Endodermal cell (in vitro differentiated cells): ENCODE data around the gene SLC5A3. TPM values are rescaled to one million over a fixed set of nuclear protein-coding genes. Genes with fewer than 3 reads are reported as not detected.
A peak's percentile ranks its signal among the peaks of the same experiment; 100 is the strongest.

ENCODE experiments used
- DNase-seq: peaks from one replicate; pipeline ENCODE4 v3.0.0-alpha.2; 2017
- H3K27ac ChIP-seq: 2 replicates; pipeline ENCODE4 v1.5.1; 2013; ENCODE audit warnings: mild to moderate bottlenecking, low read depth, low read length, moderate library complexity
- H3K27me3 ChIP-seq: 2 replicates; pipeline ENCODE4 v1.6.1; 2013; ENCODE audit warnings: mild to moderate bottlenecking, low read length, moderate library complexity; ENCODE audit not compliant: insufficient read depth, control insufficient read depth, poor library complexity, severe bottlenecking
- H3K36me3 ChIP-seq: 2 replicates; pipeline ENCODE4 v1.7.0; 2013; ENCODE audit warnings: mild to moderate bottlenecking, low read length, moderate library complexity; ENCODE audit not compliant: control insufficient read depth, insufficient read depth
- H3K4me1 ChIP-seq: one replicate; pipeline ENCODE4 v1.7.0; 2013; ENCODE audit warnings: low read length; ENCODE audit not compliant: control insufficient read depth, insufficient read depth
- H3K4me3 ChIP-seq: 2 replicates; pipeline ENCODE4 v1.5.1; 2013; ENCODE audit warnings: mild to moderate bottlenecking, low read length, moderate library complexity
- H3K9ac ChIP-seq: 2 replicates; pipeline ENCODE4 v1.6.1; 2013; ENCODE audit warnings: mild to moderate bottlenecking, low read length, moderate library complexity; ENCODE audit not compliant: poor library complexity, severe bottlenecking; ENCODE audit errors: extremely low read depth
- H3K9me3 ChIP-seq: 2 replicates; pipeline ENCODE4 v1.6.1; 2013; ENCODE audit warnings: mild to moderate bottlenecking, low read length, moderate library complexity; ENCODE audit not compliant: control insufficient read depth
- H3K27ac Mint-ChIP-seq: 2 replicates; pipeline ENCODE4 v1.8.0; 2020; ENCODE audit warnings: mixed read lengths
- H3K27me3 Mint-ChIP-seq: 2 replicates; pipeline ENCODE4 v1.8.0; 2021; ENCODE audit warnings: mild to moderate bottlenecking, mixed read lengths; ENCODE audit not compliant: insufficient read depth
- H3K36me3 Mint-ChIP-seq: 2 replicates; pipeline ENCODE4 v1.8.0; 2020; ENCODE audit warnings: low read depth, mixed read lengths
- H3K4me1 Mint-ChIP-seq: 2 replicates; pipeline ENCODE4 v1.8.0; 2020; ENCODE audit warnings: mixed read lengths
- H3K4me3 Mint-ChIP-seq: 2 replicates; pipeline ENCODE4 v1.8.0; 2020; ENCODE audit warnings: mild to moderate bottlenecking, moderate library complexity, mixed read lengths
- H3K9me3 Mint-ChIP-seq: 2 replicates; pipeline ENCODE4 v1.8.0; 2020; ENCODE audit warnings: mild to moderate bottlenecking, mixed read lengths
- CTCF ChIP-seq: fragments of 200-600 bp; sonication (generic); conservative IDR thresholded peaks from 2 replicates; pipeline ENCODE4 v1.5.0; 2021; ENCODE audit warnings: antibody characterized with exemption, mild to moderate bottlenecking
- WGBS, 2 experiments: methylation state at CpG; one replicate each; pipeline versions ENCODE4 v1.1.5 to v1.1.7; 2013; ENCODE audit warnings: missing lambda C conversion rate in 2 of 2, mixed read lengths in 1 of 2; ENCODE audit not compliant: insufficient coverage in 1 of 2, insufficient read length in 1 of 2; 5-methylcytosine and 5-hydroxymethylcytosine counted together
- total RNA-seq, 2 donors: library from RNA; stranded (reverse); fragmentation: NEBNext Ultra II Directional in 1 of 2; extraction: Animal tissue kit (Norgen Biotek cat#: 25700) in 1 of 2; gene quantifications; 2 replicates in 1 of 2; 3 replicates in 1 of 2; pipeline ENCODE4 v1.2.1, GENCODE V29; 2021

Gene SLC5A3
- total RNA-seq, 2 donors from 2014 or later: 41.9 to 57.2 TPM

- Mint-ChIP-seq H3K4me1 (peaks cover 5% of the 10 kb centered on the region), H3K4me3 (no peak overlapping the region), H3K27me3 (peaks cover 2% of the 10 kb centered on the region), H3K27ac (no peak overlapping the region), H3K36me3 (no peaks in the 10 kb centered on the region), H3K9me3 (no peaks in the 10 kb centered on the region)
- H3K9ac ChIP-seq: no peak overlapping the region
- no peak overlapping the region for H3K4me3 ChIP-seq
- H3K27me3 ChIP-seq: no peaks in the 10 kb centered on the region
- H3K36me3 ChIP-seq: no peaks in the 10 kb centered on the region
- no peak for DNase-seq
- TF ChIP-seq CTCF: no peak
- WGBS, 2 experiments: 79 to 87% methylated on average over 2 to 8 of the region's 9 CpGs
- H3K27ac ChIP-seq: no peak overlapping the region
- peaks cover 6% of the 10 kb centered on the region for H3K4me1 ChIP-seq
- H3K9me3 ChIP-seq: no peaks in the 10 kb centered on the region
Measured at GRCh38 chr21:34027721-34028461, 45.5 kb upstream of the SLC5A3 start.

GRCh38 chr21:34029743-34030528, 43.4 kb upstream of the SLC5A3 start:
- H3K4me1 Mint-ChIP-seq: peaks cover 9% of the 10 kb centered on the region
- Histone ChIP-seq H3K4me1 (no peaks in the 10 kb centered on the region), H3K27ac (no peak overlapping the region), H3K4me3 (no peak overlapping the region), H3K9me3 (no peaks in the 10 kb centered on the region), H3K9ac (no peak overlapping the region), H3K36me3 (no peaks in the 10 kb centered on the region), H3K27me3 (no peaks in the 10 kb centered on the region)
- TF ChIP-seq CTCF: no peak
- DNase-seq: peak; percentile 87
- H3K36me3 Mint-ChIP-seq: no peaks in the 10 kb centered on the region
- WGBS, 2 experiments: 64 to 70% methylated on average over 8 to 13 of the region's 13 CpGs
- no peaks in the 10 kb centered on the region for H3K9me3 Mint-ChIP-seq
- H3K27me3 Mint-ChIP-seq: peaks cover 2% of the 10 kb centered on the region
- peak overlapping the region; percentile 8 for H3K27ac Mint-ChIP-seq
- no peak overlapping the region for H3K4me3 Mint-ChIP-seq

- 93 to 98% methylated on average over 8 to 11 of the region's 11 CpGs for WGBS, 2 experiments
Measured at GRCh38 chr21:34031835-34032370, 41.5 kb upstream of the SLC5A3 start.

More at GRCh38 chr21:34031835-34032370, 41.5 kb upstream of the SLC5A3 start:
- H3K36me3 ChIP-seq: no peaks in the 10 kb centered on the region
- no peak overlapping the region for H3K4me3 Mint-ChIP-seq
- H3K27ac ChIP-seq: no peak overlapping the region
- H3K9me3 ChIP-seq: no peaks in the 10 kb centered on the region
- H3K4me1 ChIP-seq: no peaks in the 10 kb centered on the region
- H3K27me3 ChIP-seq: no peaks in the 10 kb centered on the region
- peaks cover 2% of the 10 kb centered on the region for H3K27me3 Mint-ChIP-seq
- H3K4me3 ChIP-seq: no peak overlapping the region
- DNase-seq: no peak
- TF ChIP-seq CTCF: no peak
- H3K4me1 Mint-ChIP-seq: peaks cover 10% of the 10 kb centered on the region
- no peaks in the 10 kb centered on the region for H3K36me3 Mint-ChIP-seq
- H3K9ac ChIP-seq: no peak overlapping the region
- H3K27ac Mint-ChIP-seq: no peak overlapping the region
- no peaks in the 10 kb centered on the region for H3K9me3 Mint-ChIP-seq
